HG02885 (cell line): Measurements from ENCODE around the gene ABCD3.
"Not testable (repeated sequence)": the region's sequence is repeated elsewhere in the genome, so short reads cannot be mapped to it uniquely, and the experiment has no call there.

Experiments
- ATAC-seq: cut with Tn5 transposase; IDR thresholded peaks from one replicate; pipeline ENCODE4 v1.9.1; 2021; ENCODE audit warnings: mild to moderate bottlenecking; ENCODE audit not compliant: unreplicated experiment, poor library complexity

The ABCD3 gene

DNA sequence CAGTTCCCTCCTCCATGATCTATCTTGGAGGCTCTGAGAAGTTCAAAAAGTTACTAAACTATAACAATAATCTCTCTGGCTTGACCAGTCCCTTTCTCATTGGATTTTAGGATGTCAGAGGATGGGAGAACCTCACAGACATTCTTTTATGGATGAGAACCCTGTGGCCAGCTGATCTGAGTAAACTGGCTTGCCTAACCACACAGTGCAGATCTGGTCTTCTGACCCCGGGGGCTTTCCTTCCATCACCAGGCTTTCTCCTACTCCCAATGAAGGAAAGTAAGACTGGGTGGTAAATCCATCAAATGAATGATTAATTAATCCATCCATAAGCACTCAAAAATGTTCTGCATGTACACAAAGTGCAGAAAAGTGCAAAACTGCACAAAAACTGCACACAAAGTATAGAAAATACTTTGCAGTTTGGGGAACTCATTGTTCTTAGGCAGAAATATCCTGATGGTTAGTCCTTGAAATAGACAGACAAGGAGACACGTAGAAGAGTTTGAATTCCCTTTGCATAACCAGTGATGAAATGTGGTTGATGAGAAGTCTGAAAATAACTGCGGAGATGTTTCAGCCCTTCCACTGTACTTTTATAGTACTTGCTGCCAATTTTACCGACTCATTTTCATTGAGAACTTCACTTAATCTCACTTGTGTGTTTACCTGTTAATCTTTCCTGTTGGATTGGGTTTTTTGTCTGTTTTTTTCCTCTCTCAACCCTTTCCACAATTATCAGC lies 125.9 kb downstream of the ABCD3 start:
- ATAC-seq = no peak

DNA sequence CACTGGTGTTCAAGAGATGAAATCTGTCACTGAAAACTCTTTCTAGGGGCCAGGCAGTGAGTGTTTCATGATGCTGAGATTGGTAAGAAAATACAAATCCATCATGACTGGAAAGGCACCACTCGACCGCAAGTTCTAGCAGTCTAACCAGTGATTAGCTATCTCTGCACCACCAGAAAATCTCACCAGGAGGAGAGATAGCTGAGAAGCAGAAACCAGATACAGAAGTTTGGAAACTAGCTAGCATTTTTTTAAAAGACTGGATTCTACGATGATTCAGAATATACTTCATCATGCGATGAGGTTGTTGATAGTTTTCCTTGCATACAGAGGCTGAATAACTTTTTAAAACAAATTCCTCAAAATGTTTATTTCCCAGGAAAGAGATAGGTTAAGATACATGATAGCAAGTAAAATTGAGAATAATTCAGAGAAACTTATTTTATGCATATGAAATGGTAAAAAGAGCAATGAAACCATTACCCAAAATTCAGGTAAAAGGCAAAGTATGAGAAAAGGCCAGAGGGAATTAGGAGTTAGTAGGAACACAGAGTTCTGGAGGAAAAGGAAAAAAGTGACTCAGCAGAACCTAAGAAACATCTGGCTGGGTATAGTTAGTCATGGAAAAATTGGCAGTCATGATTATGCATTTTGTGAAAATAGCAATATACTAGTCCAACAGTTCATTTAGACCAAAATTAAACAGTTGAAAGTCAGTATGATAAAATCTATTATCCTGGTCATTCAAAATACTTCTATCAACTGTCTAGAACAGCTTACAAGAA lies 126.7 kb downstream of the ABCD3 start:
- no peak for ATAC-seq

DNA sequence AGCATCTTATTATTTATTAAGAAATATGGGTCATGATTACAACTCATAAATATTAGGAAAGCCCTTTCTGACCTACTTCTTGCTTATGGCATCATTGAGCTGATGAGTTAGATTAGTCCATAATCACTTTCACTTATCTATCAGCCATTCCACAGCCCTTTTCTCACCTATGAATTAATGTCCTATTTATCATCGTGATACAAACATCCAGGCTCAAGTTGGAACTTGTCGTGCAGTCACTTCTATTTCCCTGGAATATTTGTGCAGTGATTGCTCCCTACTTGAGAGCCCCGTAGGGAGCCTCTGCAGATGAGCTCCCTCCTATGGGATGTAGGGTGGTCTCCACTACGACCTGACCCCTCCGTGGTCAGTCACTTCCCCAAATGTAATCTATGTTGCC lies 131.5 kb downstream of the ABCD3 start:
- ATAC-seq = no peak

DNA sequence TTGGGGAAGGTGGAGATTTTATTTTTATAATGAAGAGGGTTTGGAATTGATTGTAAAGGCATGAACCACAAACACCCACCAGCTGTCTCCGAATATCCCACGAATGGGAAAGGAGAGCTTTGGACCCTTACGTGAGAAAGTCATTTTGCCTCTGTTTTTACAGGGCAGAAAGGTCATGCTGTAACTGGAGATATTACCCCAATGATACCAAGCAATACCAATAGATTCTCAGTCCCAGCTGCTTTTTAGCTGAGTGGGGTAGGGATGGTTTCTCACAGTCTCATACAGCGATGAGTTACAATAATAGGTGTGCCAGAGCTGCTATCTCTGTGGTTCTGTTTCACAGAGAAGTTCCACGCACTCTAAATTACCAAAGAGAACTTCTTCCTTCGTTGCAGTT lies 132.2 kb downstream of the ABCD3 start:
- no peak for ATAC-seq

DNA sequence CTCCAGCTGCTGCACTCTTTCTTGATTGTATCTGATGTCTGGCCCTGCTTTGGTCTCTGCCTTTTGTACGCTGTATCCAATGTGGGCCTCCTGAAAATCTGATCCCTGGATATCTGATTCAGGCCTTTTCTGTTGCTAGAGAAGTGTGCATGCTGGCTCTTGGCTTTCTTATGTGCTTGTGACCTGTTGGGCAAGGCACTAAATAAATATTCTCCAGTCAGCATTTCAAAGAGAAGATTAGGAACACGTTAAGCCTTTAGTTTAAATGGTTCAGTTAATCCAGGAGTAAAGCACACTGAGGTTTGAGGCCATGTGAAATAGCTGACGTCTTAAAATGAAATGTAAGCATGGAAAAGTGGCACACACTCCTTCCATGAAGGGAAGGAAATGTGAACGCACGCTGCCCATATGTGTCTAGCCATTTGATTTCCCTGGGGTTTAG lies 132.6 kb downstream of the ABCD3 start:
- ATAC-seq = no peak

DNA sequence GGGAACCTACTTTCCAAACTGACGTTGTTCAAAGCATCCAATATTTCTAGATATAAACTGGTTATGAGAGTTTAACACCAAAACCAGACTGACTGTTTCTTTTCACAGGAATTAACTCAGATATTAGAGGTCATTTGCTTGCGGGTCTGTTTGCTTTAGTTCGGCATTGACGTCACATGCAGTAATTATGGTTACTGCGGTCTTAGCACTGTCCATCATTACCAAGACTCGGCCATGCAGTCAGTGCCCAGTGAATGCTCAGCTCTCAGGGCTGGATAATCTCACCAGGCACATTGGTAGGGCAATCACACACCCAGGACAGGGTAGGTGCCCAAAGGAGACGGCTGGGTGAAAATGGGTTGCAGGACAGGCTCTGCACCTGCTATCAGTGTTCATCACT lies 133.3 kb downstream of the ABCD3 start:
- no peak for ATAC-seq

DNA sequence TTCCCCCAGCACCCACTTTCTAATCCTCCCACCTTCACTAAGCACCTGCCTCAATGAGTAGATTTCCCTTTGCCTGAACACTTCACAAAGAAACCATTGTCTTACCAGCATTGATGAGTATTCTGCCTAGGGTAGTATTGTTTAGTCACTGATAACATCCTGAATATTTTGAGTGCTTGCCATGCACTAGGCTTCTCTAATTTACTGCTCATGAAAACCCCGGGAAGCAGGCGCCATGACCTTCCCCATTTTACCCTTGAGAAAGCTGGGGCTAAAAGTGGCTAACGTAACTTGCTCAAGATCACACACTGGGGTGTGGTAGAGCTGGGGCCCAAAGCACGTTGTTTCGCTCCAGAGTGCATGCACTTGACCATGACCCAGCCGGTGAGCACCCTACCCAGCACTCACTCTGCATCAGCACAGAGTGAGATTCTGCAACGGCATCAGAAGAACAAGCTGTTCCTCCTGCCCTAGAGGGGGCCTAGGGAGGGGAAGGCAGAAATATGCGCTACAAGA lies 133.9 kb downstream of the ABCD3 start:
- no peak for ATAC-seq

DNA sequence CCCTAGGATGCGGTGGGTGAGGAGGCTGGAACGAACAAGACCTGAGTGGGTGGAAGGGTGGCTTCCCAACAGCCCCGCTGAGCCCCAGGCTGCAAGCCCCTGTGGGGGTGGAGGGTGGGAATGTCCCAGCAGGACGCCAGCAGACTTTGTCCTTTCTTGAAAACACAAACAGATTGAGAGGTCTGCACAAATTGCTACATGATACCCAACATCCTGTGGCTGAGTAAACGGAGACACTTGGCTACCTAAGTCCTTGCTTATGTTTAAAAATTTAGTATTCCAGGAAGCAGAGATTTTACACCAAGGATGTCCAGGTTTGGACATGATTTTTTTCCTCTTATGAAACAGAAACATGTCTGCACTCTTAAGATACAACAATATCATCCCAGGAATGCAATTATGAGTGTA lies 135.1 kb downstream of the ABCD3 start:
- no peak for ATAC-seq

DNA sequence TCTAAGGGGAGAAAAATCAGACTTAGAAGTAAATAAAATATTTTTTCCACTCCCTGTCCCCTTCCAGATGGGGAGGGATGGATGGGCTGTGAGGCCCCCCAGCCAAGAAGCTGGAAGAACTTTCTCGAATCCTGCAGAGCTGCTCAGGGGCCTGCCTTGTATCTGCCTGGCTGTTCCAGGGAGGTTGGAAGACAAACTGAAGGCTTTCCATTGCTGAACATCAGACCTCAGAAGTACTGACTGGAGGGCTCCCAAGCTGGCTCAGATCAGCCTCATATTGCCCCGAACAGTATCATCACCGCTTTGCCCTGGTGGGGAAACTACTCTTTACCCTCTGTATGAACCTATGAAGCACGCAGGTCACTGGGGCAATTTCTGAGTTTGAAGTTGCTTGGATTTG lies 135.7 kb downstream of the ABCD3 start:
- ATAC-seq = no peak

DNA sequence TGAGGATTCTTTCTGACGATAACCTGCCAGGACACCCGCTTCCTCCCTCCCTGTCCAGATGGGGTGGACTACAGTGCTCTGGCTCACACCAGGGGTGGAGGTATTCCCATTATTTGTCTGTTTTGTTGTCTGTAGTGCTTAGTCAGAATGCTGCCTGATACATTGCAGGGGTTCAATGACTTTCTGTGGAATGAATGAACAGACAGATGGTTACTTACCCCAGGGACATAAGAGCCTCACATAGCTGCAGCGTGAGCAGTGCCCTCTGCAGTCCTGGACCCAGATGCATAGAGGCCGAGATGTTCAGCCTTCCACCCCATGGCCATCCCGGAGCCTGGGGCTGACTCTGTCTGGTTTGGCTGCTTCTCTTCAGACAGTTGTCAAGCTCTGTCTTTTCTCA lies 136.4 kb downstream of the ABCD3 start:
- ATAC-seq = no peak

DNA sequence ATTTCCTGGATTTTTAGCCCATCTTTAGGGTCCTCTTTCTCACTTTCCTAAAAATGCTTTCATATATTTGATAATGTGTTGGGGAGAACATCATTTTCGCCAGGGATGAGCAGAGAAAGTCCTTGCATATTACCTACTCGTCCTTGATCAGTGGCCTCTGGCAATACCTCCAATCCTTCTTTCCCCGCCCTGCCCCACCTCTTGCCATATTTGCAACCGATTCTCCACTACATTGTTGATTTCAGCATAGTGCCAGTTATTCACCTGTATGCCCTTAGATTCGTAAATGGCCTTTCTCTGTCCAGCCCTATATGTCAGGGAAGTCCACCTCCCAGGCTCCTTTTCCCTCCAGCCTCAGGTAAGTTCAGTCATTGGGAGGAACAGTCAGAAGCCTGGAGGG lies 136.9 kb downstream of the ABCD3 start:
- no peak for ATAC-seq

DNA sequence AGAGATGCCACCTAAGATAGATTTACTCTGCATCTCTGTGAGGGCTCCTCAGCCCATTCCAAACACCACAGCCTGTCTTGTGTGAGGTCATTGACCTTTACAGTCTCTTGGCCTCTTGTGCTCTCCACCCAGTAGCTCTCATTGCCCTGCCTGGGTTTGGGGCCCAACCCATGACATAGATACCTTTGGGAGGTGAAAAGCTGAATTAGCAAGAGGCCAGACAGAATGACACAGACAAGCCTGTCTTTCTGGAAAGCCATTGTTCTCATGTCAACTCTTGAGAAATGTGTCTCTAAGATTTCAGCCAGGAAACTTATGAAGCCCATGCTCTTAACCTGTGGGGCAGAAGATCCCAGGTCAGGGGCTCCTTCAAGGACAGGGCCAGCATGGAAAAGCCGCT lies 141.7 kb downstream of the ABCD3 start:
- no peak for ATAC-seq

DNA sequence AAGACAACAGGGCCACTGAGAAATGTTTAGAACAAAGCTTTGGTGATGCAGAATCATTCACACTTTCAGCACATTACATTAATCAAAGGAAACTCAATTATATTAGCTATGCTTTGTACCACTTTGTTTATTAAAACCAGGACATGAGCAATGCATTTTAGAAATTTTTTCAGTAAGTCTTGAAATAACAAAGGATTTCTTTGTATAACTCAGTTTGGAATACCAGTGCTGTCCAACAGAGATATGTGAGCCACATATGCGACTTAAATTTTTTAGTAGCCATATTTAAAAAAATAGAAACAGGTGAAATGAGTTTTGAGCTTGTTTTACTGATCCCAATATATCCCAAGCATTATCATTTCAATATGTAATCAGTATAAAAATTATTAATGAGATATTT lies 142.1 kb downstream of the ABCD3 start:
- ATAC-seq = no peak

DNA sequence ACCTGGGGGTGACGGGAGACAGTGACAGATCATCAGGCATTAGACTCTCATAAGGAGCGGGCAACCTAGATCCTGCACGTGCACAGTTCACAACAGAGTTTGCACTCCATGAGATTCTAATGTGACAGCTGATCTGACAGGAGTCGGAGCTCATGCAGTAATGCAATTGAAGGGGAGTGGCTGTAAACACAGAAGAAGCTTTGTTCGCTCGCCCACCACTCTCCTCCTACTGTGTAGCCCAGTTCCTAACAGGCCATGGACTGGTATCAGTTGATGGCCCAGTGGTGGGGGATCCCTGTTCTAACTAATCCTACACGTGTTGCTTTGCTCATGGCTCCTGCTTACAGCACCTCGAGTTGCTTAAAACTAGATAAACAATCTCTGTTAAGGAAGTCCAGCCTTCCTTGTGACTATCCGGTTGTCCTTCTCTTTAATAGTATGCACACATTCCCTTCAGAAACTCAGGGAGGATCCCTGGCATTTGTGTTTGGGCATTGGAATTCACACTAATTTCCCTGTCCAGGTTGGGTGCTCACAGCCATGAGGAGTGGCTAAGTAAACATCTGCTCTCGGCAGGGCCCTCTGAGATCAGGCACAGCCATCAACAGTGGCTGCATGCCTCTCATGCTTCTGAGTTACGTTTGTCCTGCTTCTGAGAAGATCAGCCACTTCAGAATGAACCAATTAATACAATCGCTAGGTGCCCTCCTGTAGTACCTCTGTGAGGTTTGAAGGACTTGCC lies 144.5 kb downstream of the ABCD3 start:
- ATAC-seq = no peak

DNA sequence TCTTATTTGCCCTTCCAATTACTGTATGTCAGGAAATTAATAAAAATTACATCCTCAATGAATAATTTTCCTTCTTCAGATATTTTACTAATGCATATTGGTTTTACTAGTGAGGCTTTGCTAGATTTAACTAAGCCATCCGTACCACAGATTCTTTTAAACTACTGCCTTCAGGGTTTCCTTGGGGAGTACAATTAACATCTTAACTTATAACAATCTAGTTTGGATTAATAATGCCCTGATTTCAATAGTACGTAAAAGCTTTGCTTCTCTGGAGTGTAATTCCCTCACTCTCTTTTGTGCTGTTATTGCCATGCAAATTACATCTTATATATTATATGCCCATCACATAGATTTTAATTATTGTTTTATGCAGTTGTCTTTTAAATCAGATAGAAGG lies 147.7 kb downstream of the ABCD3 start:
- no peak for ATAC-seq

DNA sequence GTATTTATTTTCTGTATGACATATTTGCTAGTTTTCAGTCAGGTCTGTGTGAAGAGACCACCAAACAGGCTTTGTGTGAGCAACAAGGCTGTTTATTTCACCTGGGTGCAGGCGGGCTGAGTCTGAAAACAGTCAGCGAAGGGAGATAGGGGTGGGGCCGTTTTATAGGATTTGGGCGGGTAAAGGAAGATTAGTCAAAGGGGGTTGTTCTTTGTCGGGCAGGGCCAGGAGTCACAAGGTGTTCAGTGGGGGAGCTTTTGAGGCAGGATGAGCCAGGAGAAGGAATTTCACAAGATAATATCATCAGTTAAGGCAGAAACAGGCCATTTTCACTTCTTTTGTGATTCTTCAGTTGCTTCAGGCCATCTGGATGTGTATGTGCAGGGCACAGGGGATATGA lies 148.2 kb downstream of the ABCD3 start:
- not testable (repeated sequence) for ATAC-seq

DNA sequence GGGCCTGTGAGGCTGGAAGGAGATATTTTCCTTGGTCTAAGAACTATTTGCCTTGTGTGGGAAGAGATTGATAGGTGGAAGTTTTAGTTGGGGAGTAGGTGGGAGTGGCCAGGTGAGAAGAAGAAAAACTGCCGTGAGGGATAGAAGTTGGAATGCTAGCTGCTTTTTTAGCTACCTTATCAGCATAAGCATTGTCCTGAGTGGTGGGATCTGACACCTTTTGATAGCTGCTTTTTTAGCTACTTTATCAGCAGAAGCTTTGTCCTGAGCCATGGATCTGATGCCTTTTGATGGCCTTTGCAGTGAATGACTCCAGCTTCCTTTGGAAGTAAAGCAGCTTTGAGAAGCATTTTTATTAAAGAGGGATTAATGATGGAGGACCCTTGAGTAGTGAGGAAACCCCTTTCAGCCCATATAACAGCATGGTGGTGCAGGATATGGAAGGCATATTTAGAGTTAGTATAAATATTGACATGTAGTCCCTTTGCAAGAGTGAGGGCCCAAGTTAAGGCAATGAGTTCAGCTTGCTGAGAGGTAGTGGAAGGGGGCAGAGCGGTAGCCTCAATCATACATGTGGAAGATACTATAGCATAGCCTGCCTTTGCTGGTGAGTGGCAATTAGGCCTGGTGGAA lies 149.9 kb downstream of the ABCD3 start:
- not testable (repeated sequence) for ATAC-seq
